ENCODE measurements around the gene TAS1R3.

The TAS1R3 gene

DNA sequence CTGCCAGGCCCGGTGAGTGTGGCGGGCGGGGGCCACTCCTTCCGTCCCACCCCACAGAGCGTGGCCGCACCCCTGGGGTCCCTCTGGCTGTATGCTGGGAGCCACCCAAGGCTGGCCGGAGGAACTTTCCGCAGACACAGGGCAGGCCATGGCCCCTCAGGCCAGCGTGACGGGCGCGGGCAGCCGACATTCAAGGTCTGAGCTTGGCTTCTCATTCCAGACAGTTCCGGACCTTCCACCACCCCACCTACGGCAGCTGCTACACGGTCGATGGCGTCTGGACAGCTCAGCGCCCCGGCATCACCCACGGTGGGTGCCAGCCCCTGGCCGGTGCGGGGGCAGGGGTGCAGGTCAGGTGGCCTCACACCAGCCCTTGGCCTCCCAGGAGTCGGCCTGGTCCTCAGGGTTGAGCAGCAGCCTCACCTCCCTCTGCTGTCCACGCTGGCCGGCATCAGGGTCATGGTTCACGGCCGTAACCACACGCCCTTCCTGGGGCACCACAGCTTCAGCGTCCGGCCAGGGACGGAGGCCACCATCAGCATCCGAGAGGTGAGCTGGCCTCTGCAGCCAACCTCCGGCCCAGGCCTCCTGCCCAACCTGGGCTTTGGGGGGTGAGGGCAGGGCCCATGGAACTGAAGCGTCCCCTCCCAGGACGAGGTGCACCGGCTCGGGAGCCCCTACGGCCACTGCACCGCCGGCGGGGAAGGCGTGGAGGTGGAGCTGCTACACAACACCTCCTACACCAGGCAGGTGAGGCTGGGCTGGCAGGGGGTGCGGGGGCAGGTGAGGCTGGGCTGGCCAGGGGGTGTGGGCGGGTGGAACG is 43.6 kb upstream of the TAS1R3 start:
- Histone ChIP-seq H3K36me3 (ENCODE audit: control insufficient read depth in 2 of 2, insufficient read depth in 2 of 2, low read length in 2 of 2) (no peaks in the 10 kb centered on the region), H3K4me1 (ENCODE audit: control insufficient read depth in 2 of 2, insufficient read depth in 2 of 2, low read length in 2 of 2) (peaks cover 14 to 20% of the 10 kb centered on the region in 2 donors), H3K4me3 (ENCODE audit: low read length in 2 of 2) (no peak overlapping the region), H3K9me3 (ENCODE audit: control insufficient read depth in 2 of 2, low read length in 2 of 2) (no peaks in the 10 kb centered on the region), H3K27me3 (ENCODE audit: control insufficient read depth in 2 of 2, insufficient read depth in 2 of 2, low read length in 2 of 2) (peaks cover 4 to 28% of the 10 kb centered on the region in 2 donors), H3K9ac (ENCODE audit: low read depth in 1 of 2, low read length in 2 of 2) (no peak overlapping the region), H3K27ac (ENCODE audit: low read depth in 2 of 2, low read length in 2 of 2) (no peak overlapping the region)

DNA sequence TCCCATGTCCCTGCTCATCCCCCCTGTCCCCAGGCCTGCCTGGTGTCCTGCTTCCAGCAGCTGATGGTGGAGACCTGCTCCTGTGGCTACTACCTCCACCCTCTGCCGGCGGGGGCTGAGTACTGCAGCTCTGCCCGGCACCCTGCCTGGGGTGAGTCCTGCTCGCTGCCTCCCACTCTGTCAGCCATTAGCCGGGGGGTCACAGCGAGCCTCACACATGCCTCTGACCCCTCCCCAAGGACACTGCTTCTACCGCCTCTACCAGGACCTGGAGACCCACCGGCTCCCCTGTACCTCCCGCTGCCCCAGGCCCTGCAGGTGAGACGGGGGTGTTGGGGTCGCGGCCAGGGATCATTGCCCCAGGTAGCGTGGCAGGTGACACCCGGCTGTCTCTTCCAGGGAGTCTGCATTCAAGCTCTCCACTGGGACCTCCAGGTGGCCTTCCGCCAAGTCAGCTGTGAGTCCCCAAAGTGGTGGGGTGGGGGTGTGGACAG is 40.8 kb upstream of the TAS1R3 start:
- H3K9me3 ChIP-seq (ENCODE audit: control insufficient read depth in 2 of 2, low read length in 2 of 2) = no peaks in the 10 kb centered on the region
- H3K27ac ChIP-seq (ENCODE audit: low read depth in 2 of 2, low read length in 2 of 2) = no peak overlapping the region
- no peak overlapping the region for H3K4me3 ChIP-seq (ENCODE audit: low read length in 2 of 2)
- peaks cover 4 to 28% of the 10 kb centered on the region in 2 donors for H3K27me3 ChIP-seq (ENCODE audit: control insufficient read depth in 2 of 2, insufficient read depth in 2 of 2, low read length in 2 of 2)
- peaks cover 11 to 19% of the 10 kb centered on the region in 2 donors for H3K4me1 ChIP-seq (ENCODE audit: control insufficient read depth in 2 of 2, insufficient read depth in 2 of 2, low read length in 2 of 2)
- H3K36me3 ChIP-seq (ENCODE audit: control insufficient read depth in 2 of 2, insufficient read depth in 2 of 2, low read length in 2 of 2) = no peaks in the 10 kb centered on the region
- H3K9ac ChIP-seq (ENCODE audit: low read depth in 1 of 2, low read length in 2 of 2) = no peak overlapping the region

DNA sequence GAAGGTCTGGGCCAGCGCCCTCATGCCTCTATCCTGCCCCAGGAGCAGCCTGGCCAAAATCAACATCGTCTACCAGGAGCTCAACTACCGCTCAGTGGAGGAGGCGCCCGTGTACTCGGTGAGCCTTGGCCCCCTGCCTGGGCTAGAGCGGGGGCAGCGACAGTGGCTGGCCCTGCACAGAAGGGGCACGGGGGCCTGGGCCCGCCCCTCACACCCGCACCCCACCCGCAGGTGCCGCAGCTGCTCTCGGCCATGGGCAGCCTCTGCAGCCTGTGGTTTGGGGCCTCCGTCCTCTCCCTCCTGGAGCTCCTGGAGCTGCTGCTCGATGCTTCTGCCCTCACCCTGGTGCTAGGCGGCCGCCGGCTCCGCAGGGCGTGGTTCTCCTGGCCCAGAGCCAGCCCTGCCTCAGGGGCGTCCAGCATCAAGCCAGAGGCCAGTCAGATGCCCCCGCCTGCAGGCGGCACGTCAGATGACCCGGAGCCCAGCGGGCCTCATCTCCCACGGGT is 40.0 kb upstream of the TAS1R3 start:
- Histone ChIP-seq H3K9ac (ENCODE audit: low read depth in 1 of 2, low read length in 2 of 2) (no peak overlapping the region), H3K27me3 (ENCODE audit: control insufficient read depth in 2 of 2, insufficient read depth in 2 of 2, low read length in 2 of 2) (peaks cover 4 to 21% of the 10 kb centered on the region in 2 donors), H3K4me1 (ENCODE audit: control insufficient read depth in 2 of 2, insufficient read depth in 2 of 2, low read length in 2 of 2) (peaks cover 8 to 13% of the 10 kb centered on the region in 2 donors), H3K4me3 (ENCODE audit: low read length in 2 of 2) (no peak overlapping the region), H3K27ac (ENCODE audit: low read depth in 2 of 2, low read length in 2 of 2) (no peak overlapping the region), H3K36me3 (ENCODE audit: control insufficient read depth in 2 of 2, insufficient read depth in 2 of 2, low read length in 2 of 2) (peaks cover 0 to 2% of the 10 kb centered on the region in 2 donors), H3K9me3 (ENCODE audit: control insufficient read depth in 2 of 2, low read length in 2 of 2) (no peaks in the 10 kb centered on the region)

DNA sequence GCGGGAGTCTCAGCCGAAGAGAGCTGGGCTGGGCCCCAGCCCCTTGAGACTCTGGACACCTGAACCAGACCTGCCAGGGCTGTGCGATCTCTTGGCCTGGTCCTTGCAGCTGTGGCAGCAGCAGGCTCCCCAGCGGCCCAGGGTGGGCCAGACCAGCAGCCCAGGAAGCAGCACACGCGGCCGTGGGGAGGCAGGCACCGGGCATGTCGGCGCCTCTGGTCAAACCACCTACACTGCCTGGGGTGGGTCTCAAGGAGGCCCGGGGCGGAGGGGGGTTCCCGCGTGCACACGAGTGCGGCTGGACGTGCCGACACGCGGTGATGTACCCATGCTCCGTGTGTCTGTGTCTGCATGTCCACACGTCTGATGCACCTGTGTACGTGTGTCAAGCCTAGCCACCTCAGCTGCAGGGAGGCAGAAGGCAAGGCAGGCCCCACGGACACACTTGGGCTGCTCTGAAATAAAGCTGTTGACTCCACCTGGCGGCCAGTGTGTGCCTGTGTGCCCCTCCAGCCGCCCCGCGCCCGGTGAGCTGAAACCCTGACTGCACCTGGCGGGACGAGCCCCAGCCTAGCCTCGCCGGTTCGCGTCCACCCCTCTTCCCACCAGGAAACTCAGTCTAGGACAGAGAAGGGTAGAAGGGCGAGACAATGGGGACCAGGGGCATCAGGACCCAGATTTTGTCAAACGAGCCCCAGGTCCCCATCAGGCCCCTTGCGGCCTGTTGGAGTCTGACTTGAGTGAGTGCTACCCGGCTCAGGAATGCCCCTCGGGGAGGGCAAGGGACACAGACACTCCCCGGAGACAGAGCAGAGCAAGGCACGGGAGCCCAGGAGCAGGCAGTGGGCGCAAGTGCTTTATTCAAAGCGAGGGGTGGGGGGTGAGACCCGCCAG is 39.3 kb upstream of the TAS1R3 start:
- Histone ChIP-seq H3K9ac (ENCODE audit: low read depth in 1 of 2, low read length in 2 of 2) (no peak overlapping the region), H3K27me3 (ENCODE audit: control insufficient read depth in 2 of 2, insufficient read depth in 2 of 2, low read length in 2 of 2) (peaks cover 3 to 14% of the 10 kb centered on the region in 2 donors), H3K4me3 (ENCODE audit: low read length in 2 of 2) (no peak overlapping the region), H3K27ac (ENCODE audit: low read depth in 2 of 2, low read length in 2 of 2) (no peak overlapping the region), H3K9me3 (ENCODE audit: control insufficient read depth in 2 of 2, low read length in 2 of 2) (no peaks in the 10 kb centered on the region), H3K4me1 (ENCODE audit: control insufficient read depth in 2 of 2, insufficient read depth in 2 of 2, low read length in 2 of 2) (peaks cover 8 to 13% of the 10 kb centered on the region in 2 donors), H3K36me3 (ENCODE audit: control insufficient read depth in 2 of 2, insufficient read depth in 2 of 2, low read length in 2 of 2) (peaks cover 0 to 2% of the 10 kb centered on the region in 2 donors)

DNA sequence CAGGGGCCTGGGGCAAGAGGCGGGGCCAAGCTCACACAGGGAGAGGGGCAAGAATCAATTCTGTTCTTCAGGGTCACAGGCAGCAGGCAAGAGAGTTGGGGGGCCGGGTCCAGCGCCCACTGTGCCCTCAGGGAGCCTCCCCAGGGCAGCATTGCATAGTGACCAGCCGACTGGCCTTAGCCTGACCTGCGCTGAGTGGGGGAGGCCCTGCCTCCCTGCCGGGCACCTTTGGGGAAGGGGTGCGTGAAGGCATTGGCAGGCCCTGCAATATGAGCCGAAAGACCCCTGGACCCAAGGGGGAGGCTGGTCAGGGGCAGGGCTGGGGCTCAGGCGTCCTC is 38.7 kb upstream of the TAS1R3 start:
- Histone ChIP-seq H3K36me3 (ENCODE audit: control insufficient read depth in 2 of 2, insufficient read depth in 2 of 2, low read length in 2 of 2) (peaks cover 0 to 2% of the 10 kb centered on the region in 2 donors), H3K4me3 (ENCODE audit: low read length in 2 of 2) (no peak overlapping the region), H3K4me1 (ENCODE audit: control insufficient read depth in 2 of 2, insufficient read depth in 2 of 2, low read length in 2 of 2) (peaks cover 8 to 13% of the 10 kb centered on the region in 2 donors), H3K9ac (ENCODE audit: low read depth in 1 of 2, low read length in 2 of 2) (no peak overlapping the region), H3K27ac (ENCODE audit: low read depth in 2 of 2, low read length in 2 of 2) (no peak overlapping the region), H3K9me3 (ENCODE audit: control insufficient read depth in 2 of 2, low read length in 2 of 2) (no peaks in the 10 kb centered on the region), H3K27me3 (ENCODE audit: control insufficient read depth in 2 of 2, insufficient read depth in 2 of 2, low read length in 2 of 2) (peaks cover 0 to 7% of the 10 kb centered on the region in 2 donors)

DNA sequence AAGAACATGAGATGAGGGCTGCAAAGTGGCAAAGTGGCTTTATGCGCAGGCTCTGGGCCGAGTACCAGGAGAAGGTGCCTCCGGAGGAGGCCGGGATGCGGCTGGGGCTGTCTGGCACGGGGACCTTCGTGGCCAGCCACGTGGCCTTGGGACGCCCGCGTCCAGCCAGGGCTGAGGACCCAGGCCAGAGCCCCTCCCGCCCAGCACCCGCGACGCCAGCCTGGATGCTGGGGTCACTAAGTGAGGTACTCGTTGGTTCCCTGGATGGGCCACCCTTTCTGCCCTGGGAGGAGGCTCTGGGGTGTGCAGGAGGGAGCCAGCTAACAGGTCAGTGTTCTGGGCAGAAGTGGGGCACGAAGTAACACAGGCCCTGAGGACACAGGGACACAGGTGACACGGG is 38.2 kb upstream of the TAS1R3 start:
- peaks cover 8 to 13% of the 10 kb centered on the region in 2 donors for H3K4me1 ChIP-seq (ENCODE audit: control insufficient read depth in 2 of 2, insufficient read depth in 2 of 2, low read length in 2 of 2)
- H3K36me3 ChIP-seq (ENCODE audit: control insufficient read depth in 2 of 2, insufficient read depth in 2 of 2, low read length in 2 of 2) = peaks cover 0 to 2% of the 10 kb centered on the region in 2 donors
- no peak overlapping the region for H3K9ac ChIP-seq (ENCODE audit: low read depth in 1 of 2, low read length in 2 of 2)
- no peak overlapping the region for H3K27ac ChIP-seq (ENCODE audit: low read depth in 2 of 2, low read length in 2 of 2)
- H3K27me3 ChIP-seq (ENCODE audit: control insufficient read depth in 2 of 2, insufficient read depth in 2 of 2, low read length in 2 of 2) = peaks cover 0 to 3% of the 10 kb centered on the region in 2 donors
- H3K4me3 ChIP-seq (ENCODE audit: low read length in 2 of 2) = no peak overlapping the region
- H3K9me3 ChIP-seq (ENCODE audit: control insufficient read depth in 2 of 2, low read length in 2 of 2) = no peaks in the 10 kb centered on the region

DNA sequence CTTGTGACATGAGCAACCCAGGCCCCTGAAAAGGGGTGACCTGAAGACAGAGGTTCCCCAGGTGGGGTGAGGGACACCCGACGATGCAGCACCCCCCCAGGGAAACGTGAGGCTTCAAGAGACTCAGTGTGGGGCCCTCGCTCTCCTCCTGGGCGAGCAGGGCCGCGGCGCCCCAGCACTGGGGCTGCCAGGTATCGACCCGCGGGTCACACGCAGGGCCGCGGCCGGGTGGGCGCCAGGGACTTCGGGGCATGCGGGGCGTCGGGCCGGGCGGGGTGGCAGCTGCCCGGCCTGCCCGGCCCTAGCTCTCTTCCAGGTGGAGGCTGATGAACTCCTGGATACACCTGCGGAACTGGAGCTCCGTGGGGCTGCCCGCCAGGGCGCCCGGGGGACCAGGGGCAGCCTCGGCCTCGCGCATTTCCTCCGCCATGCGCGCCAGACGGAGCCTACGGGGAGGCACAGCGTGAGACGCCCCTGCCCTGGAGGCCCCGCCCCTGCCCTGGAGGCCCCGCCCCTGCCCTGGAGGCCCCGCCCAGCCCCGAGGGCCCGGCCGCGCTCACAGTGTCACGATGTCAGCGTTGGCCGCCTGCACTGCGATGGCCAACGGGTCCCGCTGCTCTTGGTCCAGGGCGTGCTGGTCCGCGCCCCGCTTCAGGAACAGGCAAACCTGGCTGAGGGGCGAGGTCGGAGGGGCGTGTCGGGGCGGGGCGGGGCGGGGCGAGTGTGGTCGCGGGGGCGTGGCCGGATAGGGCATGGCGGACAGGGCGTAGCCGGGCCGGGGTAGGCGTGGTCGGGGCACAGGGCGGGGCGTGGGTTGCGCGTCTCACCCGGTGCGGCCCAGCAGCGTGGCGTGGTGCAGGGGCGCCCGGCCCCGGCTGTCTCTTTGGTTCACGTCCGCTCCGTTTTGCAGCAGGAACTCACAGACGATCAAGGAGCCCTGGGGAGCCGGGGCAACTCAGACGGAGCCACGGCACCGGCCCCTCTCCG is 37.5 kb upstream of the TAS1R3 start:
- Histone ChIP-seq H3K9ac (ENCODE audit: low read depth in 1 of 2, low read length in 2 of 2) (no peak overlapping the region), H3K4me3 (ENCODE audit: low read length in 2 of 2) (no peak overlapping the region), H3K27me3 (ENCODE audit: control insufficient read depth in 2 of 2, insufficient read depth in 2 of 2, low read length in 2 of 2) (peaks cover 0 to 3% of the 10 kb centered on the region in 2 donors), H3K36me3 (ENCODE audit: control insufficient read depth in 2 of 2, insufficient read depth in 2 of 2, low read length in 2 of 2) (peaks cover 0 to 2% of the 10 kb centered on the region in 2 donors), H3K9me3 (ENCODE audit: control insufficient read depth in 2 of 2, low read length in 2 of 2) (no peaks in the 10 kb centered on the region), H3K27ac (ENCODE audit: low read depth in 2 of 2, low read length in 2 of 2) (no peak overlapping the region), H3K4me1 (ENCODE audit: control insufficient read depth in 2 of 2, insufficient read depth in 2 of 2, low read length in 2 of 2) (peaks cover 8 to 13% of the 10 kb centered on the region in 2 donors)

DNA sequence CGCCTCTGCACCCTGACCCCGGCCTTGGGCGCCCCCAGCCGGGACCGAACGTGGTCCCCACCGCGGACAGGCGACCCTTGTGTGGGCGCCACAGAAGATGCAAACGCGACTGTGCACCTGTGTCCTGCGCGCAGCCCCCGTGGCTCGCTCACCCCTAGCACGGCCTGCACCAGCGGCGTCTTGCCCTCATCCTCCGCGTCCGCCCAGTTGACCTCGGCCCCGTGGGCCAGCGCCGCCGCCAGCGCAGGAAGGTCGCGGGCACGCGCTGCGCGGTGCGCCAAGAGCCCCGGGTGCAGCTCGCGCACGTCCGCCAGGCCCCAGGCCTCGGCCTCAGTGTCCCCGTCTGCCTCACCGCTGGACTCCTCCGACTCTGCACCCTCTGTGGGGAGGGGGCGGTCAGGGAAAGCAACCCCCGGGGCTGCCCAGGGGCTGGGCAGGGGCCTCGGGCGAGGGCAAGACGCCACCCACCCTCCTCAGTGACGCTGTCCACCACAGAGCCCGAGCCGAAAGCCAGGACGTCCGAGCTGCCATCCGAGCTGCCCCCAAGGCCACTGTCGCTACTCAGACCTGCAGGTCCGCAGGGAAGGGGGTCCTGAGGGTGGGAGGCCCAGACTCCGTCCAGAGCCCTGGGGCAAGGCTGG is 36.7 kb upstream of the TAS1R3 start:
- Histone ChIP-seq H3K27ac (ENCODE audit: low read depth in 2 of 2, low read length in 2 of 2) (no peak overlapping the region), H3K36me3 (ENCODE audit: control insufficient read depth in 2 of 2, insufficient read depth in 2 of 2, low read length in 2 of 2) (peaks cover 0 to 2% of the 10 kb centered on the region in 2 donors), H3K4me1 (ENCODE audit: control insufficient read depth in 2 of 2, insufficient read depth in 2 of 2, low read length in 2 of 2) (peaks cover 8 to 13% of the 10 kb centered on the region in 2 donors), H3K9me3 (ENCODE audit: control insufficient read depth in 2 of 2, low read length in 2 of 2) (no peaks in the 10 kb centered on the region), H3K4me3 (ENCODE audit: low read length in 2 of 2) (no peak overlapping the region), H3K27me3 (ENCODE audit: control insufficient read depth in 2 of 2, insufficient read depth in 2 of 2, low read length in 2 of 2) (peaks cover 0 to 3% of the 10 kb centered on the region in 2 donors), H3K9ac (ENCODE audit: low read depth in 1 of 2, low read length in 2 of 2) (no peak overlapping the region)

Measured in mucosa of rectum (tissue), 2 donors.